PFSK-1 (cell line): ENCODE measurements around the gene OPCML.

ENCODE experiments used
- FOXP2 ChIP-seq: optimal IDR thresholded peaks from 2 replicates; pipeline ENCODE3; 2011; ENCODE audit warnings: borderline replicate concordance, control low read depth, inconsistent platforms; ENCODE audit not compliant: insufficient read depth; ENCODE audit errors: extremely low read length, extremely low read depth
- POLR2AphosphoS5 ChIP-seq: IDR thresholded peaks from 2 replicates; pipeline ENCODE4 v1.6.1; 2012; ENCODE audit warnings: low read depth, mild to moderate bottlenecking, control low read depth, low read length, moderate library complexity
- SIN3A ChIP-seq: IDR thresholded peaks from 2 replicates; pipeline ENCODE4 v1.6.1; 2012; ENCODE audit warnings: mild to moderate bottlenecking, low read length, moderate library complexity, borderline replicate concordance; ENCODE audit not compliant: insufficient read depth
- TAF1 ChIP-seq: IDR thresholded peaks from 2 replicates; pipeline ENCODE4 v1.6.1; 2012; ENCODE audit warnings: low read length, control low read depth, borderline replicate concordance; ENCODE audit not compliant: insufficient read depth
- TF ChIP-seq, protein P1 (sequence below), 2 experiments: IDR thresholded peaks; 2 replicates each; pipeline versions ENCODE4 v1.6.1 to v1.8.0; 2011 to 2012; ENCODE audit warnings: low read depth in 2 of 2, low read length in 2 of 2, control low read depth in 1 of 2, inconsistent platforms in 1 of 2, mild to moderate bottlenecking in 1 of 2, moderate library complexity in 1 of 2; ENCODE audit not compliant: insufficient read depth in 1 of 2

The OPCML gene

DNA sequence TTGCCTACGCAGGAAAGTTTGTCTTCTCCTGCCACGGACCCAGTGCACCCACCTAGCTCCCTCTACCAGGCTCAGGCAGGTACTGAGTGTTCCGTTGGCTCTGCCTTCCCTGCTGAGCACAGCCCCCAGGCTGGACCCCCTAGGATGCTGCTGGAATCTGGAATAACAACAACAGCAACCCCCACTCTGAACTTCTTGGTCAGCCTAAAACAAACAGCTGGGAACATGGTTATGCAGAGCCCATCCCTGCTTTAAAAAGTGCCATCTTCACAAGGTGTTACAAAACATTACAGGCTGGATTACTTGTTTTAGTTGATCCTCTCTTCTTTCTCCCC is 1.8 kb downstream of the OPCML start:
- TF ChIP-seq, protein P1, sequence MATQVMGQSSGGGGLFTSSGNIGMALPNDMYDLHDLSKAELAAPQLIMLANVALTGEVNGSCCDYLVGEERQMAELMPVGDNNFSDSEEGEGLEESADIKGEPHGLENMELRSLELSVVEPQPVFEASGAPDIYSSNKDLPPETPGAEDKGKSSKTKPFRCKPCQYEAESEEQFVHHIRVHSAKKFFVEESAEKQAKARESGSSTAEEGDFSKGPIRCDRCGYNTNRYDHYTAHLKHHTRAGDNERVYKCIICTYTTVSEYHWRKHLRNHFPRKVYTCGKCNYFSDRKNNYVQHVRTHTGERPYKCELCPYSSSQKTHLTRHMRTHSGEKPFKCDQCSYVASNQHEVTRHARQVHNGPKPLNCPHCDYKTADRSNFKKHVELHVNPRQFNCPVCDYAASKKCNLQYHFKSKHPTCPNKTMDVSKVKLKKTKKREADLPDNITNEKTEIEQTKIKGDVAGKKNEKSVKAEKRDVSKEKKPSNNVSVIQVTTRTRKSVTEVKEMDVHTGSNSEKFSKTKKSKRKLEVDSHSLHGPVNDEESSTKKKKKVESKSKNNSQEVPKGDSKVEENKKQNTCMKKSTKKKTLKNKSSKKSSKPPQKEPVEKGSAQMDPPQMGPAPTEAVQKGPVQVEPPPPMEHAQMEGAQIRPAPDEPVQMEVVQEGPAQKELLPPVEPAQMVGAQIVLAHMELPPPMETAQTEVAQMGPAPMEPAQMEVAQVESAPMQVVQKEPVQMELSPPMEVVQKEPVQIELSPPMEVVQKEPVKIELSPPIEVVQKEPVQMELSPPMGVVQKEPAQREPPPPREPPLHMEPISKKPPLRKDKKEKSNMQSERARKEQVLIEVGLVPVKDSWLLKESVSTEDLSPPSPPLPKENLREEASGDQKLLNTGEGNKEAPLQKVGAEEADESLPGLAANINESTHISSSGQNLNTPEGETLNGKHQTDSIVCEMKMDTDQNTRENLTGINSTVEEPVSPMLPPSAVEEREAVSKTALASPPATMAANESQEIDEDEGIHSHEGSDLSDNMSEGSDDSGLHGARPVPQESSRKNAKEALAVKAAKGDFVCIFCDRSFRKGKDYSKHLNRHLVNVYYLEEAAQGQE (IDR thresholded peaks at IDR 0.05; ENCODE audit: insufficient read depth in 1 of 2, low read depth in 2 of 2, low read length in 2 of 2) = no peak
- TF ChIP-seq FOXP2 (no peak), POLR2AphosphoS5 (no peak), SIN3A (no peak)

DNA sequence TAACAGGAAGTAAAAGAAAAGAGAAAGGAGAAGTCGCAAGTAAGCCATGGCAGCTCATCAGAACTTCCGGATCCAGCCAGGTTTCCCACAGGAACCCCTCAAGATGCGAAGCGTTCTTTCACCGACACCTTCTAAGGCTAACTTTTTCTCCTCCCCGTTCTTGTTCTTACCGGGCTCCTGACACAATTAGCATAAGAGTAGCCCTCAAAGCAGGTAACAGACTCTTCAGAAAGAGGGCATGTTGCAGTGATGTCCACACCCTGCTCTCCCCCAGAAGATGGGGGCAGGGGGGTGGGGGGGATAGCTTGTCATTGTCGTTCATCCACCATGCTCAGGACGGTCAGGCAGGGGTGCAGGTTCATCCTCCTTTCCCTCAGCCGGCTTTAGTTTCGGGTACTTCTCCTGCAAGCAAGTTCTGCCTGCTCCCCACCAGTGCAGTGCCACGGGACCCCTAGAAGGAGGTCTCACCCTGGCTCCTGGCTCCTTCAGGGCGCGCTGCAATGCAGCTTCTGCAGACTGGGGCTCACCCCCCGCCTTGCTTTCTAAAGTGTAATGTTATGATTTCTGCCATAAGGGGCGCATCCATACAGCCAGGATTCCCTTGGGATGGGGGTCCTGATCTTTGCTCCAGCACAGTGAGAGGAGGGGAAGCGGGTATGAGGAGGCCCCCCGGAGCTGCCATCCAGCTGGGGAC is 2.3 kb downstream of the OPCML start:
- TF ChIP-seq, protein P1 (IDR thresholded peaks at IDR 0.05; ENCODE audit: insufficient read depth in 1 of 2, low read depth in 2 of 2, low read length in 2 of 2) = no peak
- TF ChIP-seq SIN3A = no peak
- TF ChIP-seq TAF1 = no peak
- TF ChIP-seq POLR2AphosphoS5 = no peak
- no peak for TF ChIP-seq FOXP2

DNA sequence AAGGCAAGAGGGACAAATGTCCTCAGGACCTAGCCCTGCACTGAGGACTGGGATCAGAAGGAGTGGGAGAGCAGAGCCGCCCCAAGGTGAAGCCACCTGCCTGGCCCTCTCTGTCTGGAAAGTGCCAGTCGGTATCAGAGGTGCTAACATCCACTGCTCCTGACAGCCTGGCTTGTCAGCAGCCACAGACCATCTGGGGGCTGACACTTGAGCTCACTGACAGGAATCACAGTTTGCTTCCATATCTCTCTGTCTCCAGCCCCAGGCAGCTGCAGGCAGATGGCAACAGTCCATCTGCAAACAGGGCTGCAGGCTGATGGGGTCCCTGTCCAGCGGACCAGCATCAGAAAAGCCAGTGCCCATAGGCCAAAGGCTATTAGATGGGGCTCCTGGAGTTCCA is 5.5 kb downstream of the OPCML start:
- TF ChIP-seq TAF1 = no peak
- TF ChIP-seq, protein P1 (IDR thresholded peaks at IDR 0.05; ENCODE audit: insufficient read depth in 1 of 2, low read depth in 2 of 2, low read length in 2 of 2) = no peak
- TF ChIP-seq SIN3A = no peak
- TF ChIP-seq POLR2AphosphoS5 = no peak
- no peak for TF ChIP-seq FOXP2

DNA sequence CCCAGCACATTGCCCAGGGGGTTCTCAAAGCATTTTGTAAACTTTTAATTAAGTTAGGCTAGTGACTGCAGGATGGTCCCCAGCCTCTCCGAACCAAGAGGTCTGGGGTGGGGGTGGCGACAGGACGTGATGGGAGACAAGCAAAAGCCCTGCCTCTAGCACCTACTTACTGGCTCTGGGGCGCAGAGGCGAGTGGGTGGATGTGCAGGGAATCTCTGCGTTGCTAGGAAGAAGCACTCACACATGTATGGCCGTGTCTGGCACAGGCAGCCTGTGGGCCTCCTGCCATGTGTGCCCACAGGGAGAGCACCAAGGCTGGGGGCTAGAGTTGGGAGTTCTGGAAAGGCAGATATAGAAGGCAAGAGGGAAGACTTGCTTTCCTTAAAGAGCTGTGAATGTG is 6.3 kb downstream of the OPCML start:
- TF ChIP-seq POLR2AphosphoS5 (no peak), TAF1 (no peak), SIN3A (no peak), FOXP2 (no peak)
- TF ChIP-seq, protein P1 (IDR thresholded peaks at IDR 0.05; ENCODE audit: insufficient read depth in 1 of 2, low read depth in 2 of 2, low read length in 2 of 2) = no peak

DNA sequence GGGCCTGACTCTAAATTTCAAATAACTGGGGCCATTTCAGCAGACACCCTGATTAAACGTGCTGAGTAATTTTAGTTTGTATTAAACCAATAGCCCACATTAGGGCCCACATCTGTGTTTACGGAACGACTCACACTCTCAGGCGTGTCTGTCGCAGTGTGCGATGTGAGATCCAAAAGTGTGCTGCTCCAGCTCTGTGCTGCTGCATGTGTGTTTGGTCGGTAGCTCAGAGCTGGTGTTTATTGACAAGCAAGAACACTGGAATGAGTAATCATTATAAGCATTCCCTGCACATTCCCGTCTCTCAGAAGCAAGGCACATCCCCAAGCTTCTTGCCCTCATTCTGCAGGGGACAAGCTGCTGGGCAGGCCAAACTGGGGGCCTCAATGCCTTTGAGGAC is 7.8 kb downstream of the OPCML start:
- TF ChIP-seq, protein P1 (IDR thresholded peaks at IDR 0.05; ENCODE audit: insufficient read depth in 1 of 2, low read depth in 2 of 2, low read length in 2 of 2) = no peak
- TF ChIP-seq SIN3A (no peak), POLR2AphosphoS5 (no peak), FOXP2 (no peak), TAF1 (no peak)
